Endothelial cell of umbilical vein (primary cell): ENCODE results near the gene ZFYVE28. TPM values are rescaled to one million over a fixed set of nuclear protein-coding genes. Genes with fewer than 3 reads are reported as not detected.

ENCODE experiments used
- BruUV-seq: library from RNA; stranded (reverse); fragments of 400-500 nt; replicated peaks from 2 replicates; lab custom pipeline; 2021; lab: Mats Ljungman, UMichigan
- CTCF ChIA-PET: fragments of 300-600, 350-600 bp; sonication (Branson Sonifier 250); formaldehyde crosslinking; loops from one replicate; lab custom pipeline; 2021; ENCODE audit warnings: antibody characterized with exemption, inconsistent platforms; lab: Charles Lee
- POLR2A ChIA-PET: fragments of 300-600, 350-600 bp; sonication (Branson Sonifier 250); formaldehyde crosslinking; loops from one replicate; lab custom pipeline; 2021; ENCODE audit warnings: antibody characterized with exemption, inconsistent platforms; lab: Charles Lee
- DNase-seq: peaks from one replicate; pipeline ENCODE4 v3.0.0-alpha.2; 2011; ENCODE audit warnings: low read depth, low spot score
- FAIRE-seq: peaks from 2 replicates; lab custom pipeline; 2011; peaks lifted over from hg19 to GRCh38; lab: Jason Lieb, UNC
- H2AFZ ChIP-seq: 2 replicates; pipeline ENCODE4 v1.6.0; 2012; ENCODE audit warnings: low read depth, low read length, control low read depth, inconsistent platforms
- H3K27ac ChIP-seq: 2 replicates; pipeline ENCODE4 v1.5.1; 2011; ENCODE audit warnings: low read depth, mild to moderate bottlenecking, control low read depth, low read length, moderate library complexity; ENCODE audit not compliant: insufficient read depth
- H3K27me3 ChIP-seq, 2 experiments: 2 replicates each; pipeline versions ENCODE4 v1.6.0 to v1.6.1; 2011; ENCODE audit warnings: low read length in 2 of 2, mixed read lengths in 1 of 2; ENCODE audit not compliant: control insufficient read depth in 2 of 2, insufficient read depth in 2 of 2
- H3K36me3 ChIP-seq, 2 experiments: 2 replicates in 1 of 2; 3 replicates in 1 of 2; pipeline ENCODE4 v1.5.1; 2011; ENCODE audit warnings: low read length in 2 of 2, mild to moderate bottlenecking in 1 of 2, moderate library complexity in 1 of 2; ENCODE audit not compliant: control insufficient read depth in 2 of 2, insufficient read depth in 2 of 2; ENCODE audit errors: extremely low read depth in 1 of 2
- H3K4me1 ChIP-seq: 3 replicates; pipeline ENCODE4 v1.5.1; 2011; ENCODE audit warnings: mild to moderate bottlenecking, low read length; ENCODE audit not compliant: control insufficient read depth, insufficient read depth; ENCODE audit errors: extremely low read depth
- H3K4me2 ChIP-seq: 2 replicates; pipeline ENCODE4 v1.6.1; 2011; ENCODE audit warnings: low read length, control low read depth, mixed read lengths; ENCODE audit not compliant: insufficient read depth
- H3K4me3 ChIP-seq, 3 experiments: fragments of 200-600 bp in 1 of 3; sonication (generic), shearing (Covaris generic) in 1 of 3; replicated peaks in 1 of 3; 2 replicates each; pipeline ENCODE4 v1.5.1; 2011 to 2016; ENCODE audit warnings: control low read depth in 3 of 3, low read length in 3 of 3, mild to moderate bottlenecking in 2 of 3, inconsistent platforms in 1 of 3, low read depth in 1 of 3, moderate library complexity in 1 of 3; ENCODE audit not compliant: insufficient read depth in 1 of 3
- H3K79me2 ChIP-seq: 2 replicates; pipeline ENCODE4 v1.6.0; 2012; ENCODE audit warnings: low read length, inconsistent platforms; ENCODE audit not compliant: control insufficient read depth, insufficient read depth
- H3K9ac ChIP-seq: replicated peaks from 2 replicates; pipeline ENCODE3; 2011; ENCODE audit warnings: low read length, control low read depth; ENCODE audit not compliant: insufficient read depth; ENCODE audit errors: extremely low read depth
- H3K9me1 ChIP-seq: replicated peaks from 3 replicates; pipeline ENCODE4 v1.6.0; 2011; ENCODE audit warnings: mild to moderate bottlenecking, low read length; ENCODE audit not compliant: control insufficient read depth, insufficient read depth; ENCODE audit errors: extremely low read depth
- H3K9me3 ChIP-seq: replicated peaks from 2 replicates; pipeline ENCODE4 v1.5.1; 2012; ENCODE audit warnings: low read length, inconsistent platforms; ENCODE audit not compliant: control insufficient read depth, insufficient read depth
- H4K20me1 ChIP-seq: replicated peaks from 2 replicates; pipeline ENCODE3; 2011; ENCODE audit warnings: mild to moderate bottlenecking, low read length; ENCODE audit not compliant: control insufficient read depth, insufficient read depth; ENCODE audit errors: extremely low read depth
- EZH2 ChIP-seq: IDR thresholded peaks from 2 replicates; pipeline ENCODE4 v1.6.1; 2012; ENCODE audit warnings: borderline replicate concordance, low read depth, mild to moderate bottlenecking, moderate library complexity, low read length, inconsistent platforms; ENCODE audit not compliant: severe bottlenecking
- FOS ChIP-seq: IDR thresholded peaks from 2 replicates; pipeline ENCODE4 v1.6.1; 2011; ENCODE audit warnings: mild to moderate bottlenecking, low read length, moderate library complexity, borderline replicate concordance; ENCODE audit not compliant: insufficient read depth
- GATA2 ChIP-seq: IDR thresholded peaks from 2 replicates; pipeline ENCODE4 v1.7.0; 2011; ENCODE audit warnings: low read depth, mild to moderate bottlenecking, moderate library complexity, mixed read lengths, low read length; ENCODE audit not compliant: insufficient read length, insufficient read depth
- JUN ChIP-seq: IDR thresholded peaks from 2 replicates; pipeline ENCODE4 v1.6.1; 2011; ENCODE audit warnings: borderline replicate concordance, low read depth; ENCODE audit not compliant: insufficient read length, insufficient read depth
- MYC ChIP-seq: IDR thresholded peaks from one replicate; pipeline ENCODE4 v1.6.1; 2011; ENCODE audit warnings: mild to moderate bottlenecking, low read depth, low read length
- POLR2A ChIP-seq: IDR thresholded peaks from 2 replicates; pipeline ENCODE4 v1.6.1; 2012; ENCODE audit warnings: low read depth, mild to moderate bottlenecking, control low read depth, low read length
- POLR2AphosphoS5 ChIP-seq: IDR thresholded peaks from 2 replicates; pipeline ENCODE4 v1.6.1; 2012; ENCODE audit warnings: low read depth, mild to moderate bottlenecking, control low read depth, low read length, moderate library complexity; ENCODE audit not compliant: insufficient read depth
- dilution Hi-C: fragments of 300-500 bp; cut with MboI; formaldehyde crosslinking; loops from one replicate; pipeline ENCODE4 v1.15.0; 2019; ENCODE audit warnings: low sequenced_read_pairs; ENCODE audit not compliant: extremely low pct_ligation_motif_present
- intact Hi-C: fragments of 100-400 bp; cut with micrococcal nuclease; formaldehyde crosslinking; loops from one replicate; pipeline ENCODE4 v1.10.0; 2022
- polyA plus RNA-seq, 4 experiments: library from polyadenylated mRNA; depleted of rRNA in 3 of 4; stranded (reverse) in 3 of 4; unstranded in 1 of 4; fragments of >200 nt; gene quantifications; 2 replicates each; pipeline versions ENCODE4 v1.2.1 to v1.2.3, GENCODE V29; 2011 to 2012; ENCODE audit warnings: missing spikeins in 1 of 4
- total RNA-seq: library from RNA; stranded (reverse); gene quantifications from 2 replicates; pipeline ENCODE4 v1.2.3, GENCODE V29; 2021
- TF ChIP-seq, protein P1 (sequence below), 2 donors: IDR thresholded peaks; 1 replicate in 1 of 2; 2 replicates in 1 of 2; pipeline ENCODE4 v1.5.1; 2011; ENCODE audit warnings: low read length in 2 of 2, mild to moderate bottlenecking in 2 of 2, moderate library complexity in 2 of 2, control low read depth in 1 of 2, inconsistent platforms in 1 of 2, low read depth in 1 of 2; ENCODE audit not compliant: insufficient read depth in 1 of 2; ENCODE audit errors: extremely low read depth in 1 of 2
- TF ChIP-seq, protein P2 (sequence below): IDR thresholded peaks from 2 replicates; pipeline ENCODE4 v1.6.1; 2011; ENCODE audit not compliant: insufficient read depth, insufficient read length

Gene ZFYVE28
- total and polyA plus RNA-seq, 2 donors (not counting 3 experiments of a cell fraction or from before 2014, with no cell fraction given) = 5.8 to 7.1 TPM

DNA sequence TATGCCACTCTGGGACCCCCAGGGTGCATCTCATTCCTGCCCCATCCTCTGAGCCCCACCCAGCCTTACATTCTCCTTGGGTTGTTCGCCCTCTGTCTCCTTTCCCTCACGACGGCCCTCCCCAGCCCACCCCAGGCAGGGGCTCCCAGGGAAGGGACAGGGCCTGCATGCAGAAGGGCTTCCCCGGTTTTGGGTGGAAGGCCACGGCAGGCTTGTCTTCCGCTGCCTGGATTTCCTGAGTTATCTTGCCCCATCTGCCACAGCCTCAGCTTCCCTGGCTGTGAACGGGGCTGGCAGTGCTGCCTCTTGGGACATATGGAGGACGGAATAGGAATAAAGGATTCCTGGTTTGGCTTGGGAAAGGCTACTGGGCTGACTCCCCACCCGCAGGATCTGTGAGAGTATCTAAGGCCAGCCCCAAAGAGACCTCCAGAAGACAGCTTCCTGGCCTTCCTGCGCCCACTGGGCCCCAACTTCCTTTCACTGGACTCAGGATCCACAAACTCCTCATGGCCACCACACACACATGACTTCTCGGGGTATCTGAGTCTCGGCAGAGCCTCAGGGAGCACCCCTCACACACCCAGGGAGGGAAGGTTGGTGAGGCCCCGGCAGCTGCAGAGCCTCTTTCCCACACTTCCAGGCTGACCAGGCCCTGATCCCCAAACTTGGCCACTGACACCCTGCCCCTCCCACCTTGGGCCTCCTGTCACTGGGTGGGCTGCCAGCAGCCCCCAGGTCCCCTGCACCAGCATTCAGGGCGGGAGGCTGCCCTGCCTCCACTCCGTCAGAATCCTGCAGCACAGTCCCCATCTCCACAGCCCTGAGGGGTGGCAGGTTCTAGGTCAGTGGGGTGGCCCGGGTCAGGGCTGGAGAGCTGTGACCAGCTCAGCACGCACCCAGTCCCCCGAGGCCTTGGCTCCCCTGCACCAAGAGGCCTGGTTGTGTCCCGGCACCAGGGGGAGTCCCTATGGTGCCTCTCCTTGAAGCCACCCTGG, 153.0 kb downstream of the ZFYVE28 start:
- Histone ChIP-seq H3K27me3 (no peaks in the 10 kb centered on the region), H3K4me3 (no peak overlapping the region), H3K4me1 (peaks cover 9% of the 10 kb centered on the region), H3K36me3 (no peaks in the 10 kb centered on the region), H3K9ac (no peak overlapping the region), H3K27ac (no peak overlapping the region), H3K9me1 (no peaks in the 10 kb centered on the region), H3K9me3 (no peaks in the 10 kb centered on the region), H2AFZ (no peak overlapping the region), H4K20me1 (no peaks in the 10 kb centered on the region), H3K4me2 (no peak overlapping the region), H3K79me2 (peaks cover 6% of the 10 kb centered on the region)
- ChIA-PET POLR2A (no interaction called here), CTCF (interaction anchor here (1.0 kb wide), 1 partner anchor 147 kb away, joined by 3 read pairs; no protein-coding TSS in a partner anchor)
- TF ChIP-seq GATA2 (no peak), FOS (no peak), JUN (no peak), EZH2 (no peak), POLR2A (no peak), POLR2AphosphoS5 (no peak), MYC (no peak)
- TF ChIP-seq, protein P1, sequence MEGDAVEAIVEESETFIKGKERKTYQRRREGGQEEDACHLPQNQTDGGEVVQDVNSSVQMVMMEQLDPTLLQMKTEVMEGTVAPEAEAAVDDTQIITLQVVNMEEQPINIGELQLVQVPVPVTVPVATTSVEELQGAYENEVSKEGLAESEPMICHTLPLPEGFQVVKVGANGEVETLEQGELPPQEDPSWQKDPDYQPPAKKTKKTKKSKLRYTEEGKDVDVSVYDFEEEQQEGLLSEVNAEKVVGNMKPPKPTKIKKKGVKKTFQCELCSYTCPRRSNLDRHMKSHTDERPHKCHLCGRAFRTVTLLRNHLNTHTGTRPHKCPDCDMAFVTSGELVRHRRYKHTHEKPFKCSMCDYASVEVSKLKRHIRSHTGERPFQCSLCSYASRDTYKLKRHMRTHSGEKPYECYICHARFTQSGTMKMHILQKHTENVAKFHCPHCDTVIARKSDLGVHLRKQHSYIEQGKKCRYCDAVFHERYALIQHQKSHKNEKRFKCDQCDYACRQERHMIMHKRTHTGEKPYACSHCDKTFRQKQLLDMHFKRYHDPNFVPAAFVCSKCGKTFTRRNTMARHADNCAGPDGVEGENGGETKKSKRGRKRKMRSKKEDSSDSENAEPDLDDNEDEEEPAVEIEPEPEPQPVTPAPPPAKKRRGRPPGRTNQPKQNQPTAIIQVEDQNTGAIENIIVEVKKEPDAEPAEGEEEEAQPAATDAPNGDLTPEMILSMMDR (IDR thresholded peaks at IDR 0.05; ENCODE audit: extremely low read depth in 1 of 2, insufficient read depth in 1 of 2, low read depth in 1 of 2, low read length in 2 of 2) = no peak
- TF ChIP-seq, protein P2, sequence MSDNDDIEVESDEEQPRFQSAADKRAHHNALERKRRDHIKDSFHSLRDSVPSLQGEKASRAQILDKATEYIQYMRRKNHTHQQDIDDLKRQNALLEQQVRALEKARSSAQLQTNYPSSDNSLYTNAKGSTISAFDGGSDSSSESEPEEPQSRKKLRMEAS = no peak
- dilution Hi-C loops (no loop called here), intact Hi-C loops (no loop called here)
- no peak for FAIRE-seq
- no peak for DNase-seq
- no TSS peak for BruUV-seq
